Kidney epithelial cell (primary cell): ENCODE results near the gene NSF. TPM values are rescaled to one million over a fixed set of nuclear protein-coding genes. Genes with fewer than 3 reads are reported as not detected.
A peak's percentile ranks its signal among the peaks of the same experiment; 100 is the strongest.

Experiments
- DNase-seq: peaks from one replicate; pipeline ENCODE4 v3.0.0-alpha.2; 2010; ENCODE audit warnings: low read depth
- H3K27me3 ChIP-seq: 2 replicates; pipeline ENCODE4 v1.6.0; 2011; ENCODE audit warnings: low read length; ENCODE audit not compliant: control insufficient read depth, insufficient read depth
- H3K36me3 ChIP-seq: 2 replicates; pipeline ENCODE4 v1.5.1; 2011; ENCODE audit warnings: low read length; ENCODE audit not compliant: control insufficient read depth, insufficient read depth
- H3K4me3 ChIP-seq: 2 replicates; pipeline ENCODE4 v1.5.1; 2011; ENCODE audit warnings: low read depth, mild to moderate bottlenecking, control low read depth, low read length
- CTCF ChIP-seq: IDR thresholded peaks from 2 replicates; pipeline ENCODE4 v1.5.1; 2011; ENCODE audit warnings: mild to moderate bottlenecking, moderate library complexity, low read length, control low read depth, inconsistent platforms; ENCODE audit not compliant: insufficient read depth, poor library complexity, severe bottlenecking
- total RNA-seq: library from RNA; depleted of rRNA; stranded (reverse); fragments of >200 nt; gene quantifications from 2 replicates; pipeline ENCODE4 v1.2.3, GENCODE V29; 2015

The NSF gene
- total RNA-seq, 1 donor from 2014 or later = 17.8 TPM

GRCh38 chr17:46717999-46718398 is 127.5 kb downstream of the NSF start:
- H3K36me3 ChIP-seq = no peaks in the 10 kb centered on the region
- TF ChIP-seq CTCF = no peak
- DNase-seq = no peak

GRCh38 chr17:46719891-46720290 is 129.4 kb downstream of the NSF start:
- Histone ChIP-seq H3K27me3 (no peaks in the 10 kb centered on the region), H3K36me3 (no peaks in the 10 kb centered on the region), H3K4me3 (no peak overlapping the region)
- no peak for TF ChIP-seq CTCF
- no peak for DNase-seq

More at GRCh38 chr17:46717999-46718398, 127.5 kb downstream of the NSF start:
- Histone ChIP-seq H3K4me3 (no peak overlapping the region), H3K27me3 (no peaks in the 10 kb centered on the region)

GRCh38 chr17:46720408-46720807 is 129.9 kb downstream of the NSF start:
- TF ChIP-seq CTCF = no peak
- Histone ChIP-seq H3K36me3 (no peaks in the 10 kb centered on the region), H3K27me3 (no peaks in the 10 kb centered on the region), H3K4me3 (no peak overlapping the region)
- no peak for DNase-seq

GRCh38 chr17:46722662-46723285 is 132.3 kb downstream of the NSF start:
- Histone ChIP-seq H3K36me3 (no peaks in the 10 kb centered on the region), H3K27me3 (no peaks in the 10 kb centered on the region), H3K4me3 (no peak overlapping the region)
- TF ChIP-seq CTCF = no peak
- DNase-seq = peak; percentile 37

- Histone ChIP-seq H3K27me3 (no peaks in the 10 kb centered on the region), H3K4me3 (no peak overlapping the region), H3K36me3 (no peaks in the 10 kb centered on the region)
- no peak for TF ChIP-seq CTCF
- DNase-seq = no peak
Observed at GRCh38 chr17:46726206-46726605, 135.7 kb downstream of the NSF start.
